K562 (cell line): Measurements from ENCODE around the gene TTC22. TPM values are rescaled to one million over a fixed set of nuclear protein-coding genes. Genes with fewer than 3 reads are reported as not detected.

Experiments used
- AFF1 ChIP-seq, 2 experiments: fragments of 450-650 bp; IDR thresholded peaks; 2 replicates each; pipeline ENCODE4 v1.6.1; 2018; ENCODE audit warnings: mild to moderate bottlenecking in 2 of 2, low read depth in 1 of 2; ENCODE audit not compliant: partially characterized antibody in 2 of 2
- BRCA1 ChIP-seq, 2 experiments: fragments of 450-650 bp in 1 of 2; sonication (generic) in 1 of 2; formaldehyde crosslinking in 1 of 2; IDR thresholded peaks; 2 replicates each; pipeline versions ENCODE4 v1.5.0 to v1.6.1; 2017 to 2020; ENCODE audit warnings: mild to moderate bottlenecking in 1 of 2, missing genetic modification reagents in 1 of 2
- CHD1 ChIP-seq: fragments of 200-600 bp; sonication (generic); IDR thresholded peaks from one replicate; pipeline ENCODE4 v1.6.1; 2012; ENCODE audit warnings: mild to moderate bottlenecking, moderate library complexity, low read length, inconsistent platforms
- ELF2 ChIP-seq: fragments of 250-450 bp; sonication (Bioruptor Pico); IDR thresholded peaks from 2 replicates; pipeline ENCODE4 v1.5.0; 2021; ENCODE audit warnings: mild to moderate bottlenecking
- GATA2 ChIP-seq: sonication (generic); formaldehyde crosslinking; IDR thresholded peaks from 2 replicates; pipeline ENCODE4 v1.4.0; 2020; ENCODE audit warnings: mild to moderate bottlenecking, missing genetic modification reagents
- IRF1 ChIP-seq: sonication (generic); formaldehyde crosslinking; IDR thresholded peaks from 2 replicates; pipeline ENCODE4 v1.8.0; 2022; ENCODE audit warnings: missing genetic modification reagents, mild to moderate bottlenecking, borderline replicate concordance
- L3MBTL2 ChIP-seq: fragments of 450-650 bp; IDR thresholded peaks from 2 replicates; pipeline ENCODE4 v1.6.1; 2016; ENCODE audit warnings: mild to moderate bottlenecking, moderate library complexity
- MCM2 ChIP-seq: fragments of 450-650 bp; IDR thresholded peaks from 2 replicates; pipeline ENCODE4 v1.6.1; 2017; ENCODE audit warnings: low read depth, mild to moderate bottlenecking
- NFE2L1 ChIP-seq: fragments of 450-650 bp; IDR thresholded peaks from 2 replicates; pipeline ENCODE4 v1.6.1; 2016; ENCODE audit warnings: missing genetic modification characterization, low read depth, mild to moderate bottlenecking, missing compliant biosample characterization, moderate library complexity, borderline replicate concordance
- POLR2AphosphoS5 ChIP-seq: IDR thresholded peaks from 2 replicates; pipeline ENCODE4 v1.6.1; 2011; ENCODE audit warnings: mild to moderate bottlenecking, low read depth, low read length, moderate library complexity; ENCODE audit not compliant: control insufficient read depth, insufficient read depth
- POLR2H ChIP-seq: IDR thresholded peaks from 2 replicates; pipeline ENCODE4 v1.6.1; 2016; ENCODE audit warnings: missing genetic modification characterization, low read depth, mild to moderate bottlenecking, control low read depth, missing compliant biosample characterization, moderate library complexity
- RFX5 ChIP-seq: IDR thresholded peaks from 2 replicates; pipeline ENCODE4 v1.6.1; 2011; ENCODE audit warnings: low read depth, mild to moderate bottlenecking, improper control_type of control experiment, low read length
- STAT5B ChIP-seq: fragments of 250-450 bp; sonication (Bioruptor Pico); IDR thresholded peaks from 2 replicates; pipeline ENCODE4 v1.8.0; 2021; ENCODE audit warnings: mild to moderate bottlenecking, inconsistent platforms
- TBP ChIP-seq: optimal IDR thresholded peaks from 2 replicates; pipeline ENCODE3; 2011; ENCODE audit warnings: low read depth, low read length, improper control_type of control experiment
- YBX1 ChIP-seq: fragments of 450-650 bp; IDR thresholded peaks from 2 replicates; pipeline ENCODE4 v1.7.1; 2016; ENCODE audit warnings: mild to moderate bottlenecking
- ZNF143 ChIP-seq: sonication (generic); formaldehyde crosslinking; IDR thresholded peaks from 2 replicates; pipeline ENCODE4 v1.9.0; 2022; ENCODE audit warnings: mild to moderate bottlenecking, missing genetic modification reagents
- ZNF445 ChIP-seq: fragments of 250-450 bp; sonication (Bioruptor Pico); IDR thresholded peaks from 2 replicates; pipeline ENCODE4 v1.4.0; 2020; ENCODE audit warnings: low read depth, mild to moderate bottlenecking, moderate library complexity
- ZNF695 ChIP-seq: fragments of 450-650 bp; formaldehyde crosslinking; IDR thresholded peaks from 2 replicates; pipeline ENCODE4 v1.4.0; 2020; ENCODE audit warnings: mild to moderate bottlenecking, moderate library complexity
- polyA plus RNA-seq, 8 experiments: library from polyadenylated mRNA; depleted of rRNA in 4 of 8; stranded (reverse) in 5 of 8; unstranded in 3 of 8; fragments of >200 nt; fragmentation: Nextera tagmentation in 2 of 8; fragmentation: Illumina TruSeq in 1 of 8; extraction: Ambion mirVana in 2 of 8; extraction: Trizol in 1 of 8; gene quantifications; 2 replicates each; pipeline versions ENCODE4 v1.2.1 to v1.2.3, GENCODE V29; 2011 to 2014; ENCODE audit warnings: inconsistent platforms in 1 of 8, missing spikeins in 1 of 8
- total RNA-seq, 7 experiments: library from RNA; depleted of rRNA in 6 of 7; stranded (reverse); fragments of >200 nt in 6 of 7; fragmentation: Illumina TruSeq in 2 of 7; extraction: Trizol in 2 of 7; gene quantifications; 2 replicates each; pipeline versions ENCODE4 v1.2.1 to v1.2.3, GENCODE V29; 2011 to 2021; ENCODE audit warnings: low replicate concordance in 1 of 7
- TF ChIP-seq, protein P1 (sequence below): fragments of 250-450 bp; sonication (Bioruptor Pico); IDR thresholded peaks from 2 replicates; pipeline ENCODE4 v1.8.0; 2021; ENCODE audit warnings: moderate library complexity, mild to moderate bottlenecking, inconsistent platforms
- TF ChIP-seq, protein P2 (sequence below): fragments of 450-650 bp; conservative IDR thresholded peaks from 2 replicates; pipeline ENCODE4 v1.6.1; 2016; ENCODE audit warnings: missing genetic modification characterization, low read depth, mild to moderate bottlenecking, control low read depth, missing compliant biosample characterization

TTC22 gene
- total and polyA plus RNA-seq, 9 of the 15 experiments (the other 6 are each of a cell fraction or from before 2014, with no cell fraction given), result 0.07 TPM; not detected in 8

DNA sequence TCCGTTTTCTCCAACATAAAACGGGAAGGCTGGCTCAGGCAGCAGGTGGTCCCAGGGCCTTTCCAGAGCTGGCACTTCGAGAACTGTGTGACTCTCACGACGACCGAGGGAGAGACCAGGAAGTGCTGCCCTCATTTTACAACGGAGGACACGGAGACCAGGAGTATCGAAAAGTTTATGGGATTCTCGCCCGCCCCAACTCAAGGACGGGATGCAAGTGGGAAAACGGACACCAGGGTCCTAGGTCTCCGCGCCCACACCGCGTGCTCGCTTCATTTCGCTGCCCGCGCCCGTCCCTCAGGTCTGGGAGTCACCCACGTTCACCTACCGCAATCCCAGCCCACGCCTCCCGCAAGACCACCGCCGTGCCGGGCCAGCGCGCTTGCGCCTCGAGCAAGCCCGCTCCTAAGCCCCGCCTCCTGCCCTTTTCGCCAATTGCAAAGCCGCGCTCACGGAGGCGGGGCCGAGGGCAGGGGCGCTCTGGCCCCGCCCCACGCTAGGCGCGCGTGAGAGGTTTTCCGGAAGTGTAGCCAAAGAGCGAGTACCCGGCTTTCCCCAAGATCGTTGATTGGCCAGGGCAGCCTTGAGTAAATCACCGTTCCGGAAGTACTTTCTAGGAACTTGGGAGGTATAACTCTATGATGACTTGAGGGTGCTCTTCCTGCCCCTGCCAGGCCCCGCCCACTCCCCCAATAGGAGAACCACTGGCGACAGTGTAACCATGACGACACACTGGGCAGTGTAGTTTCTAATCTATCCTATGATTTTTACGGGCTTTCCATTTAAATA, 36.8 kb downstream of the TTC22 start, which contains the start of gene PARS2 (continued):
- TF ChIP-seq AFF1 (IDR thresholded peaks at IDR 0.05; ENCODE audit: low read depth in 1 of 2, partially characterized antibody in 2 of 2) (no peak), L3MBTL2 (peak; percentile 83), STAT5B (CRISPR knock-in tag) (no peak), NFE2L1 (tag) (no peak), CHD1 (peak; percentile 80), POLR2H (tag) (peak; percentile 63; the same call in 1 of the 2 replicates), TBP (no peak), ELF2 (0 out of 2 replicates have a peak, but pooled peaks have one; percentile 72), IRF1 (CRISPR knock-in tag) (no peak), ZNF445 (CRISPR knock-in tag) (no peak), BRCA1 (IDR thresholded peaks at IDR 0.05) (no peak), BRCA1 (CRISPR knock-in tag; IDR thresholded peaks at IDR 0.05) (0 out of 2 replicates have a peak, but pooled peaks have one; percentile 41), MCM2 (no peak), GATA2 (CRISPR knock-in tag) (no peak), YBX1 (no peak), RFX5 (0 out of 2 replicates have a peak, but pooled peaks have one; percentile 20), POLR2AphosphoS5 (peak; percentile 72; the same call in 1 of the 2 replicates), ZNF695 (CRISPR knock-in tag) (no peak), ZNF143 (no peak)
- TF ChIP-seq, protein P1, sequence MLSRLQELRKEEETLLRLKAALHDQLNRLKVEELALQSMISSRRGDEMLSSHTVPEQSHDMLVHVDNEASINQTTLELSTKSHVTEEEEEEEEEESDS, result no peak
- TF ChIP-seq, protein P2, sequence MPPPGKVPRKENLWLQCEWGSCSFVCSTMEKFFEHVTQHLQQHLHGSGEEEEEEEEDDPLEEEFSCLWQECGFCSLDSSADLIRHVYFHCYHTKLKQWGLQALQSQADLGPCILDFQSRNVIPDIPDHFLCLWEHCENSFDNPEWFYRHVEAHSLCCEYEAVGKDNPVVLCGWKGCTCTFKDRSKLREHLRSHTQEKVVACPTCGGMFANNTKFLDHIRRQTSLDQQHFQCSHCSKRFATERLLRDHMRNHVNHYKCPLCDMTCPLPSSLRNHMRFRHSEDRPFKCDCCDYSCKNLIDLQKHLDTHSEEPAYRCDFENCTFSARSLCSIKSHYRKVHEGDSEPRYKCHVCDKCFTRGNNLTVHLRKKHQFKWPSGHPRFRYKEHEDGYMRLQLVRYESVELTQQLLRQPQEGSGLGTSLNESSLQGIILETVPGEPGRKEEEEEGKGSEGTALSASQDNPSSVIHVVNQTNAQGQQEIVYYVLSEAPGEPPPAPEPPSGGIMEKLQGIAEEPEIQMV (tag), result no peak
